Measurements from ENCODE around the gene APOC3.

APOC3 gene

DNA sequence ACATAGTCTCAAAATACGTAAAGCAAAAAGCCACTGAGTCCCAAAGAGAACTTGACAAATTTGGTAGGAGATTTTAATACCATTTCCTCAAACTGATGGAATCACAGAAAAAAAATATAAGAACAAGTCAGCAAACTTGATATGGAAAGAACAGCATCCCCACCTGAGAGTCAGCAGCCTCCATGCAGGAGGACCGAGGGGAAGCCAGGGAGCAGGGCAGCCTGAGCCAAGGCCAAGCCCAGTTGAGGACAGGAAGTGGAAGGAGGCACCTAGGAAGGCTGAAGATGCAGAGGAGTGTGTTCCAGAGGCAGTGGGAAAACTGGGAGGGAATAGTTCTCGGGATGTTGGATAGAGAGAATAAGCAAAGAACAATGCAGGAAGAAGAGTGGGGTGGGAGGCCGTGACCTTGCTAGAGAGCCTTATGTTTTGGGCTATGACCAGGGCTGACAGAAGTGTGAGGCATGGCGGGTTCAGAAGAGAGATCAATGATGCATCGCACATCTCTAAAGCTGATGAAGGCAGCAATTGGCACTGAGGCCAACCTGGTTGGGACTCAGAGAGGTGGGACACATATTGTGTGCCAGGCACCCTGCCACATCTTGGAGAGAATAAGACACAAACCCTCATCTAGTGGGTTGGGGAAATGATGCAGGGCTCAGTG lies 22.0 kb upstream of the APOC3 start:
- DNase-seq = no peak

DNA sequence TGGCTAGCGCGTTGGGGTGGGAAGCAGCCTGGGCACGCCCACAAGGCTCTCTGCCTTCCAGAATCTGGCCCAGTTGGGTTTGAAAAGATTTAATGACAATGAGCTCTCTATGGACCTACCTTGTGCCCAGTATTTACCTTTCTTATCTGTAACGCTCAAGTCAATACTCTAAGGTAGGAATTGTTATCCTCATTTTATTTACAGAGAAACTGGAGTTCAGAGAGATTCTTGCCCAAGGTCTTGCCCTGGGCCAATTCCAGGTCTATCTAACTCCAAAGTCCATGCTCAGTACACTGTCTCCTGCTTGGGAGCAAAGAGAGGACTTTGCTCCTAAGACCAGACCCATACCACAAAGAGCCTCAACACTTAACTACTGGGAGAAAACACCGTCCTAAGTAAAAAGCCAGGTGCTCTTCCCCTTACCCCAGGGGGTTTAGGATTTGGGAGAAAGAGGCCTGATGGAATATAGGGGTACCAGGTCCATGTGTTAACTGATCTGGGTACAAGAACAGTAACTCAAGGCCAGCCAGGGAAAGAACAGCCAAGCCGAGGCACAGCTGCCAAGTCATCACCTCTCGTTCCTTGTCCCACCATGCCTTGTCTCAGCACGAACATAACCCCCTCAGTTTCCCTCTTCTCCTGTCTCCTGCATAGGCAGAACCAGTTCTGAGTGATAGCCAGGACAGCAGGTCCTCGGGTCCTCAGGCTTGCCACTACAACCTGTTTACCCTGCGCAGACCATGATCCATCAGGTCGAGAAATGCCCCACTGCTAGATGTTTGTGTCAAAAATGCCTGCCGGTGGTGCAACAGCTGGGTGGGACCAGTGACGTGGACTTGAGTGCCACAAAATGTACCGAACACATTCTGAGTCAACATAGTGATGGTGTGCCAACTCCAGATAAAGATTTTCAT lies 21.2 kb upstream of the APOC3 start:
- DNase-seq = no peak

DNA sequence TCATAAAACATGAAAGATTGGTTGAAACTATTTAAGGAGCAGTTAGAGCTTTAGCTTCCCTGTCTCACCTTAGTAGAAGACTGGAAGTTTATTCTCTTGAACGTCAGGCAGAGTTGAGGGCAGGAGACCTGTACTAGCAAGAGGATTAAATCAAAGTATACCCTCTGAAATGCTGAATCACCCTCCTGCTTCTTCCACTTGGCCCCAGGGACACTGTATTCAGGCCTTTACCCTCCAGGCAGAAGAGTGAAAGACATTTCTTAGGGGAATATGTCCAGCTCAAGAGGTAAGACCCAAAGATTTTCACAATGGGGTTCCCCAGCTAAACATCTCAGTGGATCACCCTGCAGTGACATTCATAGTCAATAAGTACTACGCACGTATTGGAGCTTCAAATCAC lies 18.5 kb upstream of the APOC3 start:
- no peak for DNase-seq

DNA sequence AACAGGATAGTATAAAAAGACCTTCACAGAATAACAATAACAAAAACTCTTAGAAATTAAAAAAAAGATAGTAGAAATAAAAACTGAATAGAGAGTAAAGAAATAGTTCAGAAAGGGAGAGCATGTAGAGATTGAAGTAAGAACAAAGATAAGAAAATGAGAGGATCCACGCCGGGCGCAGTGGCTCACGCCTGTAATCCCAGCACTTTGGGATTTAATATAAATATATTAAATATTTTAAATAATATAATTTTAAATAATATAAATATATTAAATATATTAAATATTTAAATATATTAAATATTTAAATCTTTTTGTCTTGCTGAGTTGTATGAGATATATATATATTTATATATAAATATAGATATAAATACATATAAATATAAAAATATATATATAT lies 17.6 kb upstream of the APOC3 start:
- no peak for DNase-seq

DNA sequence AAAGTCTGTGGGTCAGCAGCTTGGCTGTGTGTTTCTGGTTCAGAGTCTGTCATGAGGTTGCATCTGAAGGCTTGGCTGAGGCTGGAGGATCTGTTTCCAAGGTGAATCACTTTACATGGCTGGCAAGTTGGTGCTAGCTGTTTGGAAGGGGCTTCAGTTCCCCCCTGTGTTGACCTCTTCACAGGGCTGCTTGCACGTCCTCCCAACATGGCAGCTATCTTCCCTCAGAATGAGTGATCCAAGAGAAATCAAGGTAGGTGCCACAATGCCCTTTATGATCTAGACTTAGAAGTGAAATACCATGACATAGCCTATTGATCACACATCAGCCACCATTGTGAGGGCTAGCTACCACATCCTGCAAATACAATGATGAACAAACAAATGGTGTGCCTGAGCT lies 16.5 kb upstream of the APOC3 start:
- DNase-seq = no peak

DNA sequence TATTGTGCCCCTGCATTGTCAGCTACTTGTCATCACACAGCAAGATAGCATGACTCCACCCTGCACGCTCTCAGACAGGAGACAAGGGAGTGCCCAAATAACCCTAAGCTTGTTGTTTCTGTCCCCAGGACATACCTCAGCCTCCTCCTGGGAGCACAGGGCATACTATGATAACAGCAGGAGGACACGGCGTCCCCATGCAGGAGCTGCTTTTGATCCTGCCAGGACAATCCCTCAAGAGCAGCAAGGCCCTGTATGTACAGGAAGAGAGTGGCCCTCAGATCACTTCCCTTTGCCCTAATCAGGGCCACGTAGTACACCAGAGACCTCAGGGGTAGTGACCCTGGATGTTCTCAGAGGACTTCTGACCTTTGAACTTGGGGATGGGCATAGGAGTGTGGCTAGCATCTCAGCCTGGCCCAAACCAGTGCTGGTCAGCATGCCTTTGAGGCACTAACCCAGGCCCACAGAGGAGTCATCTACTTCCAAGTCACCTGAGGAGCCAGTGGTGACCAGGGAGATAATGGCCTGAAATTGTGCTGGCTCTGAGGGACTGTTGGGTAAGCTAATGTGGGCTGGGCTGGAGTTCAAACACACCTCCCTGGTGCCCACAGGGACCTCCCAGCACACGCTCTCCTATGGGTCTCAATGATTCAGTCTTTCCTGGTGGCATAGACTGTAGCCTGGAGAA lies 15.8 kb upstream of the APOC3 start:
- no peak for DNase-seq

DNA sequence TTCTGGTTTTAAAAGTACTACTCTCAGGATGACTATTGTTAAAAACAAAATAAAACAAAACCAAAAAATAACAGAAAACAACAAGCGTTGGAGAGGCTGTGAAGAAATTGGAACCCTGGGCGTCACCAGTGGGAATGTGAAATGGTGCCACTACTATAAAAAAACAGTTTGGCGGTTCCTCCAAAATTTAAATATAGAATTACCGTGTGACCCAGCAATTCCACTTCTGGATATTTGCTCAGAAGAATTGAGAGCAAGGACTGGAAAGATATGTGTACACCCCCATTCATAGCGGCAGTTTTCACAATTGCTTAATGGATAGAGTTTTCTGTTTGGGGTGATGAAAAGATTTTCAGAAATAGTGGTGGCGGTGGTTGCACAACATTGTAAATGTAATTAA lies 15.2 kb upstream of the APOC3 start:
- DNase-seq = no peak

DNA sequence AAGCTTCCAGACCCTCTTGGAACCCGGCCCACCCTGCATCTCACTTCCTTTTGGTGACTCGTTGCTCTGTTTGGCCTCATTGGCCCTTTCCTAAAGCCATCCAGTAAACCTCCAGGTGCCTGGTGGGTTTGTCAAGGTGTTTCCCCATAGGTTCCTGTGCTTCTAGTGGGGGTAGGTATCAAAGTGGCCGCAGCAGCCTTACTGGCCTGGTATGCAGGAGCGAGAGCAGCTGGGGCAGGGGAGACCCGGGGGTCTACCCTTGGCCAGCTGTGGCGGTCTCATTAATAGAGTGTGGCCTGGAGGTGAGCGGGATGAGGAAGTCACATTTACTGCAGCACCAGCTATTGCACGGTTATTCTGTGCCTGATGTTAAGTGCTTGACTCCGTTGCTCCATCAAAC lies 10.7 kb upstream of the APOC3 start:
- DNase-seq = no peak

DNA sequence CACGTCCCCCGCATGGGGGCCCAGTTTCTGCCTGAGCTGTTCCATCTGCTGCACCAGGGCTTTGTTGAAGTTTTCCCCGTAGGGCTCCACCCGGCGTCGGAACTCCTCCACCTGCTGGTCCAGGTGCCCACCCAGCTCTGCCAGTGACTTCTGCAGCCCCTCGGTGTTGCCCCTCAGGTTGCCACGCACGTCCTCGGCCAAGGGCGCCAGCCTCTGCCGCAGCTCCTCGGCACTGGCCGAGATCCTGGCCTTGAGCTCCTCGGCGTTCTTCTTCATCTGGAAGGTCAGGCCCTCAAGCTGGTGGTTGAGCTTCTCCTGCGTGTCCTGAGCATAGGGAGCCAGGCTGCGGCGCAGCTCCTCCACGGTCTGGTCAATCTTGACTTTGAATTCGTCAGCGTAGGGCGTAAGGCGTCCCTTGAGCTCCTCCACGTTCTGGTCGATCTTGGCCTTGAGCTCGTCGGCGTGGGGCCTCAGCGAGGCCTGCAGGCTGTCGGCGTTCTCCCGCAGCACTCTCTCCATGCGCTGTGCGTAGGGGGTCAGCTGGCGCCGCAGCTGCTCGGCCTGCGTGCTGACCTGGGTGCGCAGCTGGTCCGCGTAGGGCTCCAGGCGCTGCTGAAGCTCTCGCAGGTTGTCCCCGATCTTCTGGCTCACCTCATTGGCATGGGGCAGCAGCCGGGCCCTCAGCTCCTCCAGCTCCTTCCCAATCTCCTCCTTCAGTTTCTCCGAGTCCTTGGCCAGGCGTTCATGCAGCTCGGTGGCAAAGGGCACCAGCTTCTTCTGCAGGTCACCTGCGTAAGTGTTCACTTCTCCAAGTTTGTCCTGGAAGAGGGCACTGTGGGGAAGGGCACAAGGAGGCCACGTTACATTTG lies 8.4 kb upstream of the APOC3 start:
- DNase-seq = no peak

DNA sequence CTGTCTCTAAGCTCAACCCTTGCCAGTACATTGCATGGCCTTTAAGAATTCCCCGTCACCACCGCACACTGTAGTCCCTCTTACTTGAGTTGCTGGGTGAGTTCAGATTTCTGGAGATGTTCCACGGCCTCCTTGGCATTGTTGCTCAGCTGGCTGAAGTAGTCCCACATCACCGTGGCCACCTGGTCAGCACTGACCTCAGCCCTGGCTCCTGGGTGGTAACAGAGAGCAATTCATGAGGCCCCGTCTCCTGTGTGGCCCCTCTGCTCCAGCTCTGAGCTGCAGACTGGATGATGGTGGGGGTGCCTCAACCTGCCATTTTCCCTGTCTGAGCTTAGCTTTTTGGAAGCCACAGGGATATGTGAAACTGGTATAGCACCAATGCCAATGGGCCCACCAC lies 7.1 kb upstream of the APOC3 start:
- no peak for DNase-seq

DNA sequence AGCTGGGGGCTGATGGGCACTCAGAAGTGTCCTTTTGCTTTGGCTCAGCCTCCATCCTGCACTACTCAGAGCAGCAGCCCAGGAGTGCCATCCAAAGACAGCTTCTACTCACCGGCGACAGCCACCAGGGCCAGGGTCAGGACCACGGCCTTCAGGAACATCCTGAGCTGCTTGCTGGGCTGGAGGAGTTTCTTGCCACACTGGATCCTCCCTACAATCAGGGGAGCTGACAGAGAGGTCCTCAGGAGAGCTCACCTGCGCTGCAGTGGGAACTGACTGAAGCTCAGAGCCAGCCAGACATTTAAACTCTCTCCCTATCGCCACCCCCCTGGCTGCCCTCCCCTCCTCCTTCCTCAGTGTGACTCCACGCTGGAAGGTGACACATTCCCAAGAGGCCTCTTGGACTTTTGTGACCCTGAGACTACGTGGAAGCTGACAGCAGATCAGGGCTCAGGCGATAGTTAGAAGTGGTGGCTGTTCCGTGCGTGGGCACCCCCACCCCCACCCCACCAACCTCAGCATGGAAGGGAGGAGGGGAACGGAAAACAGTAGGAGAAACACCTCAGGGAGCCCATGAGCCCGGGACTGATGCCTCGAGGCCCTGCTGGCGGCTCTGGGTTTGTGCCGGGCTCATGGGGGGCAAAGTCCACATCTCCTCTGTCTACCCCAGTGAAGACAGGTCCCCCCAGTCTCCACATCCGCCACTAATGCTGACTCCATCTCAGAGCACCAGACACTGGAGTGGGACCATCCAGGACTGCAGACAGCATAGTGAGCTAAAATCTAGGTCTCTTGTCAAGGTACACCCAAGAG lies 6.5 kb upstream of the APOC3 start, which contains the start of gene APOA4:
Gene APOA4 (minus strand): TSS at position 274 of the 813 bp plus-strand sequence. CDS start 113 bp downstream, at position 161.
- no peak for DNase-seq

DNA sequence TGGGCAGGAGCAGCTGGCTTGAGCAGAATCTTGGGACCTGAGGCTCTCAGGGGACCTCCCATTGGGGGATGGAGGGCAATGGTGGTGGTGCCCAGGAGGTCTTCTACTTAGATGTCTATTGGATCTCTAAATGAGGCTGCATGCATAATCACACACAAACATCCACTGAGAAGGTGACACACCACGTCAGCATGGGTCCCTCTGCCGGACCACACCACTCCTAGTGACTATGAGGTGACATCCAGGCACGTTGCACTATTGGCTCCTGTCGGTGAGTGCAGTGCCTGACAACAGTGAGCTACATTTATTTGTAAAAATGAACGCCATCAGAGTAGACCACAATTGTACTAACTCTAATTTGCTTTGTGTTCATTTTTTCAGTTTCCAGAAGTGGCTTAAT lies 4.3 kb upstream of the APOC3 start:
- no peak for DNase-seq

DNA sequence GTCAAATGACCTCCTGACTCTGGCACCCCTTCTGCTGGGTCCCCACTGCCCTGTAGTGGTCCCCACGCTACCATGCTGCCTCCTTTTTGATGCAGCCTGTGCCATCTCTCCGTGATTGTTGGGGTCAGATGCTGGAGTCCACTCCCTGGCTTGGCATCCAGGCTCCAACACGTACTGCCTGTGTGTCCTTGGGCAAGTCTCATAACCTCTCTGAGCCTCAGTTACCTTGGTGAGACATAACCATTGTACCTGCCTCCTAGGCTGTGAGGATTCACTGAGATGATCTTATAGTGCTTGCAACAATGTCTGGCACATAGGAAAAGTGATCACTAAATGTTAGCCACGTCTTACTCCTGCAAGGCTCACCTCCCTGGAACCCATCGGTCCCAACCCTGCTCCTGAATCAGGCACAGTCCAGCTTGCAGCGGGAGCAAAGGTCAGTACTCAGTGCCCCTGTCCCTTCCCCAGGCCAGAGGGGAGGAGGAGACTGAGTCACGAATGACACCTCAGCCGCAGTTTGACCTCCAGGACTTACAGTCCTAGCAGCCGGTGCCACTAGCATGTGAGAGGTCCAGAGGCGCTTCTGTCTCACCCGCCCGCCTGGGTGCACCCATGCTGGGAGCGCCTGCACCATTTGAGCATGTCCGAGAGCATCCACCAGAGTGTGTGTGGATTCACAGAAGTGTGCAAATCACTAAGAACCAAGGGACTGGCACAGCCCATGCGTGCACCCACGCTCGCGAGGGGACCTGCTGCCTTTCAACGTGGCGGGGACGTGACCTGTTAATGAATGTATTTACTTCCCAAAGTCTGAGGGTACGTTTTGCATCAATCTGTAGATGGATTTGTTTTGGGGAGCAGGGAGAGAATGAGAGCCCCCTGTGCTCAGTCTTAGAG lies 3.6 kb upstream of the APOC3 start:
- DNase-seq = no peak

DNA sequence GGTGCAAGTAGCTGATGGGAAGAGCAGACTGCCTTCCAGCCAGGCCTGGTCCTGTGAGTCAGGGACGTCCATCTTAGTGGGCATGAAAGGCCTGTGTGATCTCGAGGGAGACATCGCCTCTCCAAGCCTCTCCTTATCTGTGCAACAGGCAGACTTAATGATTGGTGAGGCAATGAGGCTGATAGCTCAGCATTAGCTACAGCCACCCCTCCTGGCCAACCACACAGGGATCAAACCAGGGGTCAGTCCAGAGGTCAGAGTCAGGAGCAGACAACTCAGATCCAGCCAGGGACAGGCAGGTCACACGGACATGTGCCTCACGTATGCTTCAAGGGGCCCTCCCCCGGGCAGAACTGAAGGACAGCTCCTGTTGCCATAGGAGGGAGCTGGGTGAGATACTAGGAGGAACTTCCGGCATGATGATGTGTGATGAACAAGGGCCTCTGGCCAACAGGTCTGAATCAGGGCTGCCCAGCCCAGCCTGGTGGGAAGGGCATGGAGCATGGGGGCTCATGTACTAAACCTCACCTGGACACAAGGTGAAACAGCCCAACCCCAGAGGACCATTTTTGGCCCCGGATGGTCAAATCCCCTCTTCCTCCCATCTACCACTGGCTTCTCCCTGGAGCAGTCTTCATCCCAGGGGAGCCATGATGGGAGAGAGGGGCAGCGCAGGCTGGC lies 2.8 kb upstream of the APOC3 start:
- no peak for DNase-seq

DNA sequence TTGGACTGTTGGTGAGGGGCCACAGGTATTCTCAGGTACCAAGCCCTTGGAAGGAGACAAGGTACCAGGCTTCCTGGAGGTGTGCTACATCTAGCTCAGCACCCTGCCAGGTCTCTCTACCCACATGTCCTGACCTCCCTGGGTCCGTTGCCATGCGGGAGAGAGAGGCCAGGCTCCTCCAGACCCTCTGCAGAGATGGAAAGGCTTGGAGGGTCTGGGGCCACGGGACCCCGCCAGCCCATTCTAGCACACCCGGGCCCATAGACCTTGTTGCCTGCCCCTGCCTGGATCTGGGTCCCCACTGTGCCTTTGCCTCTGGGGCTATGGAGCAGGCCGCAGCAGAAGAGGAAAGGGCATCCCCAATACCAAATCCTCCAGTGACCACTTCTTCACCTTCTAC lies 2.2 kb upstream of the APOC3 start:
- DNase-seq = no peak

DNA sequence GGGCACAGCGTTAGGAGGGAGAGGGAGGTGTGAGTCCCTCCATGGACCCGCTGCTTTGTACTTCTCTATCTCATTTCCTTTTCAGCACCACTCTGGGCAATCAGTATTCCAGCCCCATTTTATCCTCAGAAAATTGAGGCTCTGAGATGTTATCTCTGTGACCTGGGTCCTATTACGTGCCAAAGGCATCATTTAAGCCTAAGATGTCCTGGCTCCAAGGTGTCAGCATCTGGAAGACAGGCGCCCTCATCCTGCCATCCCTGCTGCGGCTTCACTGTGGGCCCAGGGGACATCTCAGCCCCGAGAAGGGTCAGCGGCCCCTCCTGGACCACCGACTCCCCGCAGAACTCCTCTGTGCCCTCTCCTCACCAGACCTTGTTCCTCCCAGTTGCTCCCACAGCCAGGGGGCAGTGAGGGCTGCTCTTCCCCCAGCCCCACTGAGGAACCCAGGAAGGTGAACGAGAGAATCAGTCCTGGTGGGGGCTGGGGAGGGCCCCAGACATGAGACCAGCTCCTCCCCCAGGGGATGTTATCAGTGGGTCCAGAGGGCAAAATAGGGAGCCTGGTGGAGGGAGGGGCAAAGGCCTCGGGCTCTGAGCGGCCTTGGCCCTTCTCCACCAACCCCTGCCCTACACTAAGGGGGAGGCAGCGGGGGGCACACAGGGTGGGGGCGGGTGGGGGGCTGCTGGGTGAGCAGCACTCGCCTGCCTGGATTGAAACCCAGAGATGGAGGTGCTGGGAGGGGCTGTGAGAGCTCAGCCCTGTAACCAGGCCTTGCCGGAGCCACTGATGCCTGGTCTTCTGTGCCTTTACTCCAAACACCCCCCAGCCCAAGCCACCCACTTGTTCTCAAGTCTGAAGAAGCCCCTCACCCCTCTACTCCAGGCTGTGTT lies 829 bp upstream of the APOC3 start:
- DNase-seq = no peak

DNA sequence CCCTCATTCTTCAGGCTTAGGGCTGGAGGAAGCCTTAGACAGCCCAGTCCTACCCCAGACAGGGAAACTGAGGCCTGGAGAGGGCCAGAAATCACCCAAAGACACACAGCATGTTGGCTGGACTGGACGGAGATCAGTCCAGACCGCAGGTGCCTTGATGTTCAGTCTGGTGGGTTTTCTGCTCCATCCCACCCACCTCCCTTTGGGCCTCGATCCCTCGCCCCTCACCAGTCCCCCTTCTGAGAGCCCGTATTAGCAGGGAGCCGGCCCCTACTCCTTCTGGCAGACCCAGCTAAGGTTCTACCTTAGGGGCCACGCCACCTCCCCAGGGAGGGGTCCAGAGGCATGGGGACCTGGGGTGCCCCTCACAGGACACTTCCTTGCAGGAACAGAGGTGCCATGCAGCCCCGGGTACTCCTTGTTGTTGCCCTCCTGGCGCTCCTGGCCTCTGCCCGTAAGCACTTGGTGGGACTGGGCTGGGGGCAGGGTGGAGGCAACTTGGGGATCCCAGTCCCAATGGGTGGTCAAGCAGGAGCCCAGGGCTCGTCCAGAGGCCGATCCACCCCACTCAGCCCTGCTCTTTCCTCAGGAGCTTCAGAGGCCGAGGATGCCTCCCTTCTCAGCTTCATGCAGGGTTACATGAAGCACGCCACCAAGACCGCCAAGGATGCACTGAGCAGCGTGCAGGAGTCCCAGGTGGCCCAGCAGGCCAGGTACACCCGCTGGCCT lies 641 bp downstream of the APOC3 start:
- DNase-seq = no peak

DNA sequence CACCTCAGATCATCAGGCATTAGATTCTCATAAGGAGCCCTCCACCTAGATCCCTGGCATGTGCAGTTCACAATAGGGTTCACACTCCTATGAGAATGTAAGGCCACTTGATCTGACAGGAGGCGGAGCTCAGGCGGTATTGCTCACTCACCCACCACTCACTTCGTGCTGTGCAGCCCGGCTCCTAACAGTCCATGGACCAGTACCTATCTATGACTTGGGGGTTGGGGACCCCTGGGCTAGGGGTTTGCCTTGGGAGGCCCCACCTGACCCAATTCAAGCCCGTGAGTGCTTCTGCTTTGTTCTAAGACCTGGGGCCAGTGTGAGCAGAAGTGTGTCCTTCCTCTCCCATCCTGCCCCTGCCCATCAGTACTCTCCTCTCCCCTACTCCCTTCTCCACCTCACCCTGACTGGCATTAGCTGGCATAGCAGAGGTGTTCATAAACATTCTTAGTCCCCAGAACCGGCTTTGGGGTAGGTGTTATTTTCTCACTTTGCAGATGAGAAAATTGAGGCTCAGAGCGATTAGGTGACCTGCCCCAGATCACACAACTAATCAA lies 2.2 kb downstream of the APOC3 start:
- DNase-seq = no peak

Measured in effector CD8-positive, alpha-beta T cell (primary cell).